BE2C (cell line): ENCODE measurements around the gene RFESD.

Experiments used
- DNase-seq: peaks from one replicate; pipeline ENCODE4 v3.0.0-alpha.2; 2020
- H3K27me3 ChIP-seq: fragments of 250-450 bp; sonication (Bioruptor Pico); 2 replicates; pipeline ENCODE4 v1.5.1; 2020; ENCODE audit warnings: mild to moderate bottlenecking
- H3K36me3 ChIP-seq: fragments of 250-450 bp; sonication (Bioruptor Pico); 2 replicates; pipeline ENCODE4 v1.5.1; 2020; ENCODE audit warnings: mild to moderate bottlenecking
- H3K4me1 ChIP-seq: fragments of 250-450 bp; sonication (Bioruptor Pico); 2 replicates; pipeline ENCODE4 v1.5.1; 2020
- H3K4me3 ChIP-seq: 2 replicates; pipeline ENCODE4 v1.5.1; 2011; ENCODE audit warnings: low read depth, low read length
- H3K9me3 ChIP-seq: fragments of 250-450 bp; sonication (Bioruptor Pico); 2 replicates; pipeline ENCODE4 v1.5.1; 2020
- TF ChIP-seq, protein P1 (sequence below): IDR thresholded peaks from 2 replicates; pipeline ENCODE4 v1.5.1; 2012; ENCODE audit warnings: mild to moderate bottlenecking, low read depth, low read length

Gene RFESD

GRCh38 chr5:95610546-95610945, 36.0 kb upstream of the RFESD start:
- no peaks in the 10 kb centered on the region for H3K27me3 ChIP-seq
- TF ChIP-seq, protein P1, sequence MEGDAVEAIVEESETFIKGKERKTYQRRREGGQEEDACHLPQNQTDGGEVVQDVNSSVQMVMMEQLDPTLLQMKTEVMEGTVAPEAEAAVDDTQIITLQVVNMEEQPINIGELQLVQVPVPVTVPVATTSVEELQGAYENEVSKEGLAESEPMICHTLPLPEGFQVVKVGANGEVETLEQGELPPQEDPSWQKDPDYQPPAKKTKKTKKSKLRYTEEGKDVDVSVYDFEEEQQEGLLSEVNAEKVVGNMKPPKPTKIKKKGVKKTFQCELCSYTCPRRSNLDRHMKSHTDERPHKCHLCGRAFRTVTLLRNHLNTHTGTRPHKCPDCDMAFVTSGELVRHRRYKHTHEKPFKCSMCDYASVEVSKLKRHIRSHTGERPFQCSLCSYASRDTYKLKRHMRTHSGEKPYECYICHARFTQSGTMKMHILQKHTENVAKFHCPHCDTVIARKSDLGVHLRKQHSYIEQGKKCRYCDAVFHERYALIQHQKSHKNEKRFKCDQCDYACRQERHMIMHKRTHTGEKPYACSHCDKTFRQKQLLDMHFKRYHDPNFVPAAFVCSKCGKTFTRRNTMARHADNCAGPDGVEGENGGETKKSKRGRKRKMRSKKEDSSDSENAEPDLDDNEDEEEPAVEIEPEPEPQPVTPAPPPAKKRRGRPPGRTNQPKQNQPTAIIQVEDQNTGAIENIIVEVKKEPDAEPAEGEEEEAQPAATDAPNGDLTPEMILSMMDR: no peak
- H3K4me1 ChIP-seq: no peaks in the 10 kb centered on the region
- no peaks in the 10 kb centered on the region for H3K36me3 ChIP-seq
- DNase-seq: no peak
- no peaks in the 10 kb centered on the region for H3K9me3 ChIP-seq
- no peak overlapping the region for H3K4me3 ChIP-seq

DNA sequence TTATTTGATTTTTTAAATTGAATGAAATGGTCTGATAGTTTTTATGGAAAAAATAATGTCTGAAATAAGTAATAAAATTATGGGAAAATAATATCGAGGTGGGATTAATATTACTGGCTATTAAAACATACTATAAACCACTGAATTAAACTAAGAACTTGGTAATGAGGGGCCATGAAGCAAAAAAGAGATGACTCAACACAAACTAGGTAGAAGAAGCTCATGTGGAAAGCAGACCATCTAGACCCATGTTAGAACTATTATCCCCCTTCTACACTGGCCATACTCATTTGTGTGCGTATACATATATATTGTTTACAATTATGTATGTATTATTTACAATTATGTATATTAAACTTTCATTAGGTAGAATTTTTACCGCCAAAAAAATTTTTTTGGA, 35.2 kb upstream of the RFESD start:
- no peaks in the 10 kb centered on the region for H3K36me3 ChIP-seq
- no peaks in the 10 kb centered on the region for H3K9me3 ChIP-seq
- H3K4me3 ChIP-seq: no peak overlapping the region
- no peak for DNase-seq
- no peaks in the 10 kb centered on the region for H3K27me3 ChIP-seq
- H3K4me1 ChIP-seq: no peaks in the 10 kb centered on the region
- TF ChIP-seq, protein P1: no peak

GRCh38 chr5:95613514-95613913, 33.1 kb upstream of the RFESD start:
- no peaks in the 10 kb centered on the region for H3K27me3 ChIP-seq
- no peak for DNase-seq
- no peaks in the 10 kb centered on the region for H3K9me3 ChIP-seq
- TF ChIP-seq, protein P1: no peak
- no peaks in the 10 kb centered on the region for H3K36me3 ChIP-seq
- H3K4me1 ChIP-seq: no peaks in the 10 kb centered on the region
- H3K4me3 ChIP-seq: no peak overlapping the region

- Histone ChIP-seq H3K27me3 (no peaks in the 10 kb centered on the region), H3K9me3 (no peaks in the 10 kb centered on the region), H3K4me1 (no peaks in the 10 kb centered on the region), H3K4me3 (no peak overlapping the region), H3K36me3 (no peaks in the 10 kb centered on the region)
- TF ChIP-seq, protein P1: no peak
- DNase-seq: no peak
Measured at GRCh38 chr5:95615164-95615467, 31.5 kb upstream of the RFESD start.

DNA sequence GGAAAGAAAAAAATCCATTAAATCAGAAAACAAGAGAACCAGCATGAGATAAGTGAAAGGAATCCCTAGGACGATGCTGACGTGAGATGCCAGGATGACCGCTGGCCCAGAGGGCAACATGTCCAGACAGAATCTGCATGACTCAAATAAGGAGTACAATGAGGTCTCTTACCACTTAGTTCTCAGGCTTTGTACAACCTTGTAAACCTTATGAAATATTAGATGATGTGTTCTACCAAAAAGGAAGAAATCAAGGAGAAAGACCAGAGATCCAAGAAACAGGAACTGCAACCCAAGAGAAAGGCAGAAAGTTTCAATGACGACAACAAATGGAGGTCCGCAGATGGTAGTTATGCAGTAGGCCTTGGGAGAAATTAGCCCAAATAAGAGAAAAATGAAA, 29.5 kb upstream of the RFESD start:
- Histone ChIP-seq H3K27me3 (no peaks in the 10 kb centered on the region), H3K9me3 (no peaks in the 10 kb centered on the region), H3K36me3 (no peaks in the 10 kb centered on the region), H3K4me3 (no peak overlapping the region), H3K4me1 (no peaks in the 10 kb centered on the region; the same call in 1 of the 2 replicates)
- no peak for DNase-seq
- TF ChIP-seq, protein P1: no peak

DNA sequence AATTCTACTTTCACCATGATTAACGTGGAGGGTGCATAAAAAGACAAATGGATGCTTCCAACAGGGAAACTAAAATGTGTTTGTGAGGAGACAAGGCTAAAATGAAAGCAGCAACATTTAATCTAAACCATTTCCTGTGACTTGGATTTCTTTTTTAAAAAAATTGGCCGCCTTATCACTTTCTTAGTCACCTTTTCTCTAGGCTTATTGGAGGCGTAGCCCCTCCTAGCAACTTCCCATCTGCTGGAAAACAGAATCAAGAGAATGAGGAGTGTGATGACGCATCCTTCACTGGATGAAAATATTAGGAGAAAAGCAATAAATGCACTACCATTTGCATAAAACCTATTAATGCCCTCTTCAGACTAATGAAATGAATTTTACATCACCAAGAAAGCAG, 27.5 kb upstream of the RFESD start:
- no peaks in the 10 kb centered on the region for H3K27me3 ChIP-seq
- no peaks in the 10 kb centered on the region for H3K36me3 ChIP-seq
- H3K4me3 ChIP-seq: no peak overlapping the region
- no peaks in the 10 kb centered on the region; the same call in 1 of the 2 replicates for H3K4me1 ChIP-seq
- no peak for DNase-seq
- TF ChIP-seq, protein P1: no peak
- no peaks in the 10 kb centered on the region for H3K9me3 ChIP-seq
